Right lobe of liver (tissue), 6 donors: ENCODE data around the gene MPG. TPM values are rescaled to one million over a fixed set of nuclear protein-coding genes. Genes with fewer than 3 reads are reported as not detected.
"Not testable (repeated sequence)": the region's sequence is repeated elsewhere in the genome, so short reads cannot be mapped to it uniquely, and the experiment has no call there.

Experiments used
- ATAC-seq, 4 donors: fragments of 200-7000 bp; cut with Tn5 transposase; one replicate each; pipeline ENCODE4 v1.9.1; 2020; ENCODE audit warnings: mild to moderate bottlenecking in 4 of 4, moderate library complexity in 4 of 4
- DNase-seq, 3 donors: peaks; one replicate each; pipeline ENCODE4 v3.0.0-alpha.2; 2020
- H3K27ac ChIP-seq, 3 donors: fragments of 200-600 bp; one replicate each; pipeline ENCODE4 v1.8.0; 2022
- H3K27me3 ChIP-seq, 2 donors: fragments of 200-600 bp; one replicate each; pipeline ENCODE4 v1.8.0; 2022
- H3K36me3 ChIP-seq, 4 donors: fragments of 200-600 bp; sonication (generic) in 1 of 4; one replicate each; pipeline versions ENCODE4 v1.5.1 to v1.8.0; 2017 to 2022; ENCODE audit warnings: control low read depth in 1 of 4
- H3K4me1 ChIP-seq, 4 donors: fragments of 200-600 bp; sonication (generic) in 1 of 4; one replicate each; pipeline versions ENCODE4 v1.5.1 to v1.8.0; 2017 to 2022; ENCODE audit warnings: control low read depth in 1 of 4
- H3K4me3 ChIP-seq, 3 donors: fragments of 200-600 bp; one replicate each; pipeline ENCODE4 v1.8.0; 2022
- H3K9me3 ChIP-seq, 4 donors: fragments of 200-600 bp; sonication (generic) in 1 of 4; one replicate each; pipeline versions ENCODE4 v1.5.1 to v1.8.0; 2017 to 2022; ENCODE audit warnings: control low read depth in 1 of 4
- CTCF ChIP-seq, 4 donors: fragments of 200-600 bp in 3 of 4; fragments of 450-650 bp in 1 of 4; IDR thresholded peaks; one replicate each; pipeline versions ENCODE4 v1.5.1 to v1.8.0; 2016 to 2022; ENCODE audit warnings: antibody characterized with exemption in 4 of 4, mild to moderate bottlenecking in 2 of 4
- POLR2A ChIP-seq: fragments of 450-650 bp; IDR thresholded peaks from one replicate; pipeline ENCODE4 v1.6.1; 2017; ENCODE audit warnings: antibody characterized with exemption, mild to moderate bottlenecking
- WGBS: methylation state at CpG from one replicate; pipeline ENCODE4 v1.1.6; 2018; ENCODE audit warnings: low coverage, low lambda C conversion rate; ENCODE audit not compliant: insufficient coverage; ENCODE audit errors: missing lambda C conversion rate; 5-methylcytosine and 5-hydroxymethylcytosine counted together
- intact Hi-C, 2 donors: fragments of 100-400 bp; cut with DNase I; formaldehyde crosslinking; loops; one replicate each; pipeline versions ENCODE4 v1.11.2 to v1.14.1; 2022
- total RNA-seq, 6 experiments: library from RNA; depleted of rRNA in 2 of 6; stranded (reverse); fragments of >200 nt in 2 of 6; fragmentation: NEBNext Ultra II Directional in 3 of 6; extraction: Animal tissue kit (Norgen Biotek cat#: 25700) in 3 of 6; gene quantifications; one replicate each; pipeline versions ENCODE4 v1.1.0 to v1.2.4, GENCODE V29; 2016 to 2023
- donor health status: DM: no; HTN: yes; CAD: no.
- donor health status: DM: no; HTN: no; CAD: no.
- donor health status: DM: no; HTN: no; CAD: no.
- donor health status: DM: no; HTN: yes; CAD: no.
- donor health status: DM: no; HTN: yes; CAD: no.

Gene MPG
- total RNA-seq, 6 experiments from 2014 or later: 20.7 to 76.4 (median 26.9) TPM

- H3K27me3 ChIP-seq: no peaks in the 10 kb centered on the region
- no peak overlapping the region for H3K4me3 ChIP-seq
- H3K36me3 ChIP-seq: peaks cover 0 to 4% (median 0%) of the 10 kb centered on the region in 4 donors
- DNase-seq: no peak
- no peaks in the 10 kb centered on the region for H3K9me3 ChIP-seq
- ATAC-seq: no peak
- 80% methylated on average over 5 of the region's 5 CpGs for WGBS
- TF ChIP-seq CTCF (IDR thresholded peaks at IDR 0.05): no peak
- TF ChIP-seq POLR2A: no peak
- H3K4me1 ChIP-seq: peaks cover 0 to 12% (median 0%) of the 10 kb centered on the region in 4 donors
- H3K27ac ChIP-seq: no peak overlapping the region
- intact Hi-C loops: no loop called here
These were observed 34.7 kb upstream of the MPG start for GRCh38 chr16:43294-43693.

GRCh38 chr16:44655-45054 is 33.4 kb upstream of the MPG start:
- H3K27ac ChIP-seq: no peak overlapping the region
- 93% methylated on average over 8 of the region's 8 CpGs for WGBS
- no peaks in the 10 kb centered on the region for H3K27me3 ChIP-seq
- TF ChIP-seq POLR2A: no peak
- TF ChIP-seq CTCF (IDR thresholded peaks at IDR 0.05): no peak
- no peaks in the 10 kb centered on the region for H3K9me3 ChIP-seq
- peaks cover 0 to 12% (median 0%) of the 10 kb centered on the region in 4 donors for H3K4me1 ChIP-seq
- peaks cover 0 to 4% (median 0%) of the 10 kb centered on the region in 4 donors for H3K36me3 ChIP-seq
- H3K4me3 ChIP-seq: no peak overlapping the region
- DNase-seq (no peak), ATAC-seq (no peak)
- intact Hi-C loops: no loop called here

DNA sequence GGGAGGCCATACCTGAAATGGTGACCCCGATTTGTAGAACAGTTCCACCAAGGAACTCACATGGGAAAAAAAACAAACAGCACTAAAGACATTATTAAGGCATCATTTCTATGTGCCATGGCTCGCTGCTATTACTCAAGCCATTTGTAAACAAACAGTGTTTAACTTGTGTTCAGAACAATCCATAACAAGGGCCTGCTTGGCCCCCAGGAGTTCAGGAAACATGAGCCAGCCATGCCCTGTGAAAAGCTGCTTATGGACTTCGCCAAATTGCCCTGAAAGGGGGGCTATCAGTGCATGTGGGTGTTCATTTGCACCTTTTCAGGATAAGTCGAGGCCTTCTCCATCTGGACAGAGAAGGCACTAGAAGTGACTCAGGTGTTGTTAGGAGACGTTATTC is 32.6 kb upstream of the MPG start:
- H3K9me3 ChIP-seq: no peaks in the 10 kb centered on the region
- H3K4me3 ChIP-seq: no peak overlapping the region
- 34% methylated on average over 5 of the region's 5 CpGs for WGBS
- intact Hi-C loops: no loop called here
- no peaks in the 10 kb centered on the region for H3K27me3 ChIP-seq
- TF ChIP-seq POLR2A: no peak
- TF ChIP-seq CTCF (IDR thresholded peaks at IDR 0.05): no peak
- ATAC-seq: peak; percentile 75 to 85 (median 82)
- peaks cover 0 to 12% (median 0%) of the 10 kb centered on the region in 4 donors for H3K4me1 ChIP-seq
- H3K27ac ChIP-seq: no peak overlapping the region
- no peak for DNase-seq
- H3K36me3 ChIP-seq: peaks cover 0 to 4% (median under 1%) of the 10 kb centered on the region in 4 donors

DNA sequence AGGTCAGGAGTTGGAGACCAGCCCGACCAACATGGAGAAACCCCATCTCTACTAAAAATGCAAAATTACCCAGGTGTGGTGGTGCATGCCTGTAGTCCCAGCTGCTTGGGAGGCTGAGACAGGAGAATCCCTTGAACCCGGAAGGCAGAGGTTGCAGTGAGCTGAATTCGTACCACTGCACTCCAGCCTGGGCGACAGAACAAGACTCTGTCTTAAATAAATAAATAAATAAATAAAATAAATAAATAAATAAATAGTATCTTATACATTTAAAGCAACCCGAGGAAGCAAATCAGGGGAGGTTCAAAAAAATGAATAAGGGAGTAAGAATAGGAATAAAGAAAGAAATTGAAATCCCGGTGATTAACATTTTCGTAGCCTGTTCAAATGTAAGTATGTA is 31.5 kb upstream of the MPG start:
- H3K27me3 ChIP-seq, ATAC-seq, H3K27ac ChIP-seq, H3K9me3 ChIP-seq, H3K4me3 ChIP-seq, DNase-seq, intact Hi-C loops: not testable (repeated sequence)
- Histone ChIP-seq H3K4me1 (peaks cover 0 to 12% (median 0%) of the 10 kb centered on the region in 4 donors), H3K36me3 (peaks cover 0 to 11% (median 2%) of the 10 kb centered on the region in 4 donors)
- 98% methylated on average over 7 of the region's 7 CpGs for WGBS

- Histone ChIP-seq H3K27me3 (no peaks in the 10 kb centered on the region), H3K36me3 (peaks cover 0 to 11% (median 2%) of the 10 kb centered on the region in 4 donors), H3K4me3 (no peak overlapping the region), H3K4me1 (peaks cover 0 to 16% (median 0%) of the 10 kb centered on the region in 4 donors), H3K27ac (no peak overlapping the region), H3K9me3 (no peaks in the 10 kb centered on the region)
- ATAC-seq: no peak
- TF ChIP-seq CTCF (IDR thresholded peaks at IDR 0.05): no peak
- TF ChIP-seq POLR2A: no peak
- WGBS: 92% methylated on average over 7 of the region's 7 CpGs
- no peak for DNase-seq
- intact Hi-C loops: no loop called here
These were observed 30.8 kb upstream of the MPG start for GRCh38 chr16:47234-47633.
